Stimulated activated CD8-positive, alpha-beta memory T cell treated with anti-CD3 and anti-CD28 coated beads, Interleukin-12 subunit alpha, Interleukin-12 subunit beta, amount 100 ng/mL, for 24 hours (primary cell): ENCODE results near the gene APOL4.
"Not testable (repeated sequence)": the region's sequence is repeated elsewhere in the genome, so short reads cannot be mapped to it uniquely, and the experiment has no call there.

Experiments
- DNase-seq: peaks from one replicate; pipeline ENCODE4 v3.0.0-alpha.2; 2020; ENCODE audit errors: extremely low read depth

Gene APOL4

DNA sequence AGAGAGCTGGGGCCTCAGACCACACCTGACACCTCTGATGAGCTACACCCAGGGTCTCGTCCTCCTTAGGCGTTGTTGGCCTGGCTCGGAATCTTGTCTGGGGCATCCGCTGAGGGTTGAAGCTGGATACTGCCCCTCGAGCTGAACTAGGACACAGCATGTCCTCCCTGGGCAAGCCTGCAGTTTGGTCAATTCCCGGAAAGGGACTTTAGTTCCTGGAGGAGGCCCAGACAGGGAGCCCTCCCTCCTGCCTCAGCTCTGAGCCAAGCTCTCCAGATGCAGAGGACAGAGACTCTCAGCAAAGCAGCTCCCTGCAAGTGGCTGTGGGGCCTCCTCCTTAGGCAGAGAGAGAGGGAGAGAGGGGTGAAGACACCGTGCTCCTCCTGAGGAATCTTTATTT lies 45.9 kb downstream of the APOL4 start:
- DNase-seq = no peak

DNA sequence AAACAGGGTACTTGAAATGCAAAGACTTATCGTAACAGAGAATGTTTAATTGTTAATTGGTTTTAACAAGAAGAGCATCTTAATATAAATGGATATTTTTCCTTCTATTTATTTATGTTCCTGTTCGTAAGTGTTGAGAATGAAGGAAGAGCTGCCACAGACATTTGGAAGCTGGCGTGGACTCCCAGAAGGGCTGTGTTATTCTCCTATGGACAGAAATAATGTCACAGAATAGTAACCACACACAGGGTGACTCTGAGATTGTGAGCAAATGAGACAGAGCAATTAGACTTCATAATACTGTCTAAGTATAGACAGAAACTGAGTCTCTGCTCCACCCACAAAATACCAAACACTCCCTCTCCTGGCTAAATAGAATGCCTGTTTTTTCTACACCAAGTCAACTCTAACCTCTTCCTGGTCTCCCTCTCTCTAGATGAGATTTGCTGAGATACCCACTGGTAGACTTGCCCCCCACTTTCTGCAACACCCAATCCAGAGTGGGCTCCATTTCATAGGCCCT lies 47.1 kb downstream of the APOL4 start:
- DNase-seq = no peak

DNA sequence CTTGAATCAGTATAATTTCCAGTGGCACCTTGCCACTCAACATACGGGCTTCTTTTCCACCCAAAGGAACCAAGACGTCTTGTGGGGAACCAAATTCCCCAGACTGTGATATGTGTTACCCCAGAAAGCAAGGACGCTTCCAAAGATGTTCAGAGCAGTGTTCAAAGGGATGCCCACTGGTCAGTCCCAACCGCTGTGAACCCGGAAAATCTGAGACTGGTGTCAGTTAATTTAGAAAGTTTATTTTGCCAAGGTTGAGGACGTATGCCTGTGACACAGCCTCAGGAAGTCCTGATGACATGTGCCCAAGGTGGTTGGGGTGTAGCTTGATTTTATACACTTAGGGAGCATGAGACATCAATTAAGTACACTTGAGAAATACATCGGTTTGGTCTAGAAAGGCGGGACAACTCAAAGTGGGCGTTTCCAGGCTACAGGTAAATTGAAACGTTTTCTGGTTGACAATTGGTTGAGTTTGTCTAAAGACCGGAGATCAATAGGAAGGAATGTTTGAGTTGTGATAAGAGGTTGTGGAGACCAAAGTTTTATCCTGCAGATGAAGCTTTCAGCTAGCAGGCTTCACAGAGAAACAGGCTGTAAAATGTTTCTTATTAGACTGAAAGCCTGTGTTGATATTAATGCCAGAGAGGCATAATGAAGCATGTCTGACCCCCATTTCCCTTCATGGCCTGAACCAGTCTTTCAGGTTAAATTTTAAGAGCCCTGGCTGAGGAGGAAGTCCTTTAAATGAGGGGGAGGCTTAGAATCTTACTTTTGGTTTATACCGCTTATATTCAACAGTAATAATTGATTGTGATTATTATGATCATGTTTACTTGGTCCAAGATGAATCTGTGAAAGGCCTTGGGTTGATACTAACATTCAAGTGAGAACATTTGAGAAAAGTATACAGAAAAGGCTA lies 47.8 kb downstream of the APOL4 start:
- no peak for DNase-seq

DNA sequence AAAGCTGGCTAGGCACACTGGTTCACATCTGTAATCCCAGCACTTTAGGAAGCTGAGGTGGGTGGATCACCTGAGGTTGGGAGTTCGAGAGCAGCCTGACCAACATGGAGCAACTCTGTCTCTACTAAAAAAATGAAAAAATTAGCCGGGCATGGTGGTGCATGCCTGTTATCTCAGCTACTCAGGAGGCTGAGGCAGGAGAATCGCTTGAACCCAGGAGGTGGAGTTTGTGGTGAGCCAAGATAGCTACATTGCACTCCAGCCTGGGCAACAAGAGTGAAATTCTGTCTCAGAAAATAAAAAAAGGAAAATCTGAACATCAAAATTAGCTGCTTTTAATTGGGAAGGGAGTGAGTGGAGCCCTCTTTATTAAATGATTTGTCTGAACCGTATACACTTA lies 48.8 kb downstream of the APOL4 start:
- not testable (repeated sequence) for DNase-seq

DNA sequence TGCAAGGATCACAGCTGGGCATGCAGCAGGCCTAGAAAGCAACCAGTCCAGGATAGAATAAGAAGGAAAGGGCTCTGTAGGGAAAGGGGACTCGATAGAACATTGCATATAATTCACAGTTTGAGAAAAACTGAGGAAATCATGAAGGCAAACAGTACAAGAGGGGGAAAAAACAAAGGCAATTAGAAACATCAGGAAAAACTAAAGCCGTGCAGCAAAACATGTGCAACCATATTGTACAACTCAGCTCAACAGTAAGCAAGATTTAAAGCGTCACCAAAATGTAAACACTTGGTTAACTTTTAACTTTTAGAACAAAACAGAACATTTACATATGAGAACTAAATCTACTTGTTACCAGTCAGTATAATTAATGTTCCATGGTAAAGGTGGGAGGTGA lies 49.5 kb downstream of the APOL4 start:
- DNase-seq = no peak

DNA sequence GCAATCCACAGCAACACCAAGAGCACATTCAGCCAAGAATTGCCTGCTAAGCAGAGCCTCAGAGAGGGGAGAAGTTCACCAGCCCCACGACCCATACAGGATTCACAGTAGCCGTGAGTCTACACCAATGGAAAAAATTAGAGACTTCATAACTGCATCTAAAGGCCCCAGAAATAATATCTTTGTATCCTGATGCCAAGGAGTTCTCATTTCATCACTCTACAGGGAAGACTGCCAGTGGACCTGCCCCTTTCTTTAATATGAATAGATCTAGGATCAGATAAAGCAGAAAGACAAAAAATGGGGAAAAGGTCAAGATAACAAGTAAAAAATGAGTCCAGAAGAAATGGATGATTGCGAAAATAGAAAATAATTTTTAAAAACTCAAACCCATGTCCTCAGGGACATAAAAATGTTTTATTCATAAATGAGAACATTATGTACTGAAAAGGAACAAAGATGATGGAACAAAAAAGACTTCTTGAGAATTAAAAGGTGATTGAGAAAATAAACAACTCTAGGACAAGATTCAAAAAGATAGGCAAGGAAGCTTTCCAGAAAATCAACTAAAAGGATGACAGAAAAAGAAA lies 50.5 kb downstream of the APOL4 start:
- DNase-seq = no peak

DNA sequence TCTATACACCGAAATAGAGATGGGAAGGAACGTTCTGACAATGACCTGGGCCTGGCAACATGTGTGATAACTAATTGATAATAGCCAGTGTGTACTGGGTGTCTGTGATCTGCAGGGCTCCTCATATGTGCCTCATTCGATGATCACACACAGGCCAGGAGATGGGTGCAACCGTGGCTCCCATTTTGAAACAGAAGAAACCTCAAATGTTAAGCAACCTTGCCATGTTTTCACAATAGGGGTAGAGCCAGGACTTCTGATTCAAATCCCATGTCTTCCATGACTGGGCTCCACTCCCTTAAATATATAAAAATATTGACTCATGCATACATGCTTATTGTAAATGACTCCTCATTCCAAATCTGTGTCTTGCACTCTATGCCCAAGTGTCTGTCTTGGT lies 52.2 kb downstream of the APOL4 start:
- no peak for DNase-seq

DNA sequence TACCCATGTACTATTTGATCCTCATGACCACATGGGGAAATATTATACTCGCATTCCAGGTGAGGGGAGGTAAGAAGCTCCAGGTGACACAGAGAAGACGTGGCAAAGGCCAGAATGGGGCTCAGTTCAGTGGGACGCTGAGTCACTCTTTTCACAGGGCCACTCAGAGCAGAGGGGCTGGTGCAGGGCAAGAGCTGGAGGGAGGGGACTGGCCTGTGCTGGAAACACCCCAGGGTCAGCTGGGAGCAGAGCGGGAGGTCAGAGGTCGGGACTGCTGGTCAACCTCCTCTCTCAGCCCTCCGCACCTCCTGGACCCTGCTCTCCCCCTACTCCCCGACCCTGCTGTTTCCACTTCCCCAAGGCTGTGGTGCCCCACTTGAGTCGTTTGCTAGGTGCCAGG lies 53.2 kb downstream of the APOL4 start:
- no peak for DNase-seq

DNA sequence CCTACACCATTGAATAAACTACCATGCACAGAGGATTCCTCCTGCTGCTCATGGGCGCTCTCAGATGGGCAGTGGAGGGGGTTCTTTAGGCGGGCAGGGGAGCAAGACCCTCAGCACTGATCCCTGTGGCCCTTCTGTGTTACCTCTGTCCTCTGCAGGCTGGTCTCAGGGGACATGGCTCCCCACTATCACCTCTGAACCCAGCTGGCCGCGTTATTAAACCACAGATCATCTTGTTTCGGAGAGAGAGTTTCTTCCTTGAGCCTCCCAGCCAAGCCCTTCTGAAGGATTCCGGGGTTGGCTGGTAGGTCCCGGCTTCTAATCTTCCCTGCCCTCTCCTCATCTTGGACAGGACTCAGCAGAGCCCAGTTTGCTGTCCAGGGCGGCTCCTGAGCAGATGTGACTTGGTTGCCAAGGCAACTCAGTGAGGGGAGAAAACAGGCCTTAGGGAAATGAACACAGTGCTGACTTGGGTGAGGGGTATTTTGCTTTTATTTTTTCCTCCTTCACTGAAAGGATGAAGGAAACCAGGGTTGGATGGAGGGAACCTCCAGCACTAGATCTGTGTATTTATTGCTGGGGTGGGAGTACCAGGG lies 54.3 kb downstream of the APOL4 start:
- DNase-seq = no peak

DNA sequence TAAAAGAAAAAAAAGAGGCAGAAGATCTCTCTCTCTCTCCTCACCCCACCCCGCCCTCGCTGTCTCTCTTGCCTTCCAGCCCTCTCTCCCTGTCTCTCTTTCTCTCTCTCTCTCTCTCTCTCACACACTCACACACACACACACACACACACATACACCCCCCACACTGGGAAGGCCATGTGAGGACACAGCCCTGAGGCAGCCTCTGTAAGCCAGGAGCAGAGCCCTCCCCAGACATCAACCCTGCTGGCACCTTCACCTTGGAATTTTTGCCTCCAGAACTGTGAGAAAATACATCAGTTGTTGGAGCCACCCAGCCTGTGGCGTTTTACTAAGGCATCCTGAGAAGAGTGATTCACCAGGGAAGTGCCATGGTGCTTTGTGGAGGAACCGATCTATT lies 55.7 kb downstream of the APOL4 start:
- no peak for DNase-seq

DNA sequence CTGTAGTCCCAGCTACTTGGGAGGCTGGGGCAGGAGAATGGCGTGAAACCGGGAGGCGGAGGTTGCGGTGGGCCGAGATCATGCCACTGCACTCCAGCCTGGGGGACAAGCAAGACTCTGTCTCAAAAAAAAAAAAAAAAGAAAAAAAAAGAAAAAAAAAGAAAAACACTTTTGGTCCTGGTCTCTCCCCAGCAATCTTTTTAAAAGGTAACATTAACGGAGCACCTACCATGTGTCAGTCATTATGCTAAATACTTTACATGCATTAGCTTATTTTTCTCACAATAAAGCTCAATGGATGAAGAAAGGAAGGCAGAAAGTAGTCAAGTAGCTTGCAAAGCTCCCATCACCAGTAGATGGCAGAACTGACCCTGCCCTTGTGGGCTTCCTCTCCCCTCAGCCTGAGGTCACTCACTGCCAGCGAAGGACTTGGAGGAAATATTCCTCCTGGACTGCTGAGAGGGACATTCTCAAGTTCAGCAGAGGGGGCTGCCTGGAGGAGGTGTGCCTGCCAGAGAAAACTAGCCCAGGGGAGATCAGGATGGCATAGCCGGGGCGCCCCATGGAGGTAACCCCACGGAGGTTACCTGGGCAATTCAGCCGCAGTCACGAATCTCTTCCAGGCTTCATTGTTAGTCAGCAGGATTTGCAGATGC lies 56.6 kb downstream of the APOL4 start:
- DNase-seq = no peak

DNA sequence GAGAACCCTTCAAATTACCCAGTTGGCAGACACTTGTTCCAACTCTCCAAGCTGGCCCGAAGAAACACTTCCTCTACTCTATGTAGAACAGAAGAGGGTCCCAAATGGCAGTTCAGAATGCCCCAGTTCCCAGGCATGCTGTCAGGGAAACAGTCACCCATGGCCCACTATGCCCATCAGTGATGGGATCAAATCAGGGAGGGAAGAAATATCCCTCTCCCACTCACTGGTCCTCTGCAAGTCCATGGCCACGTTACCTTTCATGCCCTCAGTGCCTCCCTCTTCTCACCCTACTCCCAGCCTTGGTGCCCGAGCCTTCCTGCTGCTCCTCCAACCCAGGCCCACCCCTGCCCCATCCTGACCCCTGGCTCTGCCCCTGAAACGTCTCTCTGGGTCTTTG lies 57.7 kb downstream of the APOL4 start:
- DNase-seq = no peak

DNA sequence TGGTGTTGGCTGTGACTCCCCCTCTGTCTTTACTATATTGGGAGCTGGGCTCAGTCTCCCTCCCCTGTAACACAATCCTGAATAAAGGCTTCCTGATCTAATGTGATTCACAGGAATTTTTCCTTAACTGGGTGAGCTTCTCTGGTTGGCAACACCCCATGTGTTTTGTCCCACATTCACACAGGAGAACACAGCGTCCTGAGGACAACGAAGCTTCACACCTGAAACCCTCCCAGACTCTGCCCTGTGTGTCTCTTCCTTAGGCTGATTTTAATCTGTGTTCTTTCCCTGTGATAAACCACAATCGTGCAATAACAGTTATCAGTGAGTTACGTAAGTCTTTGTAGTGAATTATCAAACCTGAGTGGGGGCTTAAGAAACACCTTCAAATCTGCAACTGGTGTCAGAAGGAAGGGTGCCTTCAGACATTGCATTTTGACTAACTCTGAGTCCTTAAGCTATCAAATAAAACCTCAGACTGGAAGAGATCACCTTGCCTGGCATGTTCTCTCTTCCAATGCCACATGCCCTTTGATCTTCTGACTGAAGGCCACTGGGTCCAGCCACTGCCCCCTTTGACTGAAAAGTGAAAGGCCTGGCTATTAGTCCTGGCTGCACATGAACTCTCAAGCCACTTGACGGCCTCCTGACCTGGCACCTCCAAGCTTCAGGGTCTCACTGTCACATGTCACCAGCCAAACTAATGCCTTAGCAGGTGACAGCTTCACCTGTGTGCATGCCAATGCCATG lies 58.4 kb downstream of the APOL4 start:
- DNase-seq = no peak

DNA sequence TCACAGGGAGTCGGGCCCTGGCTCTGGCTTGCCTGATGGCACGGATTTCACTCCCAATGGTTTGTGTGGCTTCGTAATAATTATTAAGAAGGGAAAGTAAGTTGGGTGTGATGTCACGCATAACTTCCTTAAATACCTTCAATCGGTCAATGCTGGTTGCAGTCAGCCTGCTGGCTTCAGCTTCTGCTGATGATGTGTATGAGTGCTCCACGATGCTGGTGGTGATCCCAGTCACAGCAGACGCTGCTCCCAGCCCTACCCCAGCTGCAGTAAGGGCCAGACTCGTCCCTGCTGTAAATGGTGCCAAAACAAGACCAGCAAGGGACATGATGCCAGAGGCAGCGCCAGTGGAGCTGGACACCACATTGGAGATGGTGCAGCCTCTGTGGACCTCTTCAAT lies 60.1 kb downstream of the APOL4 start:
- no peak for DNase-seq
